GM18520 (cell line): Measurements from ENCODE around the gene ADAMTS13.
"Not testable (repeated sequence)": the region's sequence is repeated elsewhere in the genome, so short reads cannot be mapped to it uniquely, and the experiment has no call there.

Experiments used
- ATAC-seq: cut with Tn5 transposase; IDR thresholded peaks from one replicate; pipeline ENCODE4 v1.9.1; 2021; ENCODE audit not compliant: unreplicated experiment

Gene ADAMTS13

DNA sequence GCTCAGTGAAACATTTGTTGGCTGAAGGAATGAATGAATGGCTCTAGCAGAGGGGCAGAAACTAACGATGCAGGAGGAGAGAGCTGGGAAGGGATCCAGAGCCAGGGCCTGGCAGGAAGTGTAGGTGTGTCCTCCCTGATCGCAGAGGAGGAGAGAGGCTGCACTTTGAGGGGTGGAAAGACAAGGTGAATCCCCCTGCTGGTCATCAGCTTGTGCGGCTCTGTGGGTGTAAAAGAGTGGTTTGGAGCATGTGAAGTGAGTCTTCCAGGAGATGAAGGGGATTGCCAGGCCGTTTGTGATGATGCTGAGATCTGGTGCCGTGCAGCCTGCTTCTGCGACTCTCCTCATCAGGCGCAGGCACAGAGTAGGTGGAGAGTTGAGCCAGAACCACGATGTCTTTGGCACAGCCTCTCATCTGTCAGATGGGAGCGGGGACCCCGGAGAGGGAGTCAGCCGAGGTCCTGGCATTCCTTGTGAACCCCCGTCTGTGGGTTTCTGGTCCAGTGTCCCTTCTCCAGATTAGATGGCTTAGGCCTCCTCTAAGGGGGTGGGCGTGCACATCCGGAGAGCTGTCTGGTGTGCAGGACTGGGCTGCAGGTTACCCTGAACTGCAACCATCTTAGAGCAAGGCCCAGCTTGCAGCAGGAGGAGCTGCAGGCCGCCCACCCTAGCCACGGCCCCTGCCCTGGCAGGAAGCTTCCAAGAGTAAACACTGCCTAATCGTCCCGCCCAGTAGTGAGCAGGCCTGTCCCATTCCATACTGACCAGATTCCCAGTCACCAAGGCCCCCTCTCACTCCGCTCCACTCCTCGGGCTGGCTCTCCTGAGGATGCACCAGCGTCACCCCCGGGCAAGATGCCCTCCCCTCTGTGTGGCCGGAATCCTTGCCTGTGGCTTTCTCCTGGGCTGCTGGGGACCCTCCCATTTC lies at the start of gene ADAMTS13:
ADAMTS13 (plus strand) TSS at position 753 of the 928 bp plus-strand sequence; CDS start at position 830, 77 bp downstream.
- peak; percentile 28 for ATAC-seq

GRCh38 chr9:133374612-133375115 lies 47.5 kb upstream of the ADAMTS13 start:
- no peak for ATAC-seq

GRCh38 chr9:133375116-133375723 lies 46.9 kb upstream of the ADAMTS13 start:
- ATAC-seq = no peak

- ATAC-seq = peak; percentile 89
These were observed 46.2 kb upstream of the ADAMTS13 start, which contains the start of the genes STKLD1 and SURF4 for GRCh38 chr9:133375724-133376654. STKLD1 (plus strand) TSS chr9:133376366; CDS start chr9:133376474, 108 bp downstream. SURF4 (minus strand) TSS chr9:133376060; CDS start chr9:133375969, 91 bp downstream.

DNA sequence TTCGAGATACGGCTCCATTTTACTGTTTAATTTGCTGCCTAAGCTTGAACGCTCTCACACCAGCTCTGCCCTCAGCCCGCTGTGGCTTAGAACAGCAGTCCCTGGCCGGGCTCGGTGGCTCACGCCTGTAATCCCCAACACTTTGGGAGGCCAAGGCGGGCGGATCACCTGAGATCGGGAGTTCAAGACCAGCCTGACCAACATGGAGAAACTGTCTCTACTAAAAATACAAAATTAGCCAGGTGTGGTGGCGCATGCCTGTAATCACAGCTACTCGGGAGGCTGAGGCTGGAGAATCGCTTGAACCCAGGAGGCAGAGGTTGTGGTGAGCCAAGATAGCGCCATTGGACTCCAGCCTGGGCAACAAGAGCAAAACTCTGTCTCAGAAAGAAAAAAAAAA lies 44.9 kb upstream of the ADAMTS13 start:
- ATAC-seq = not testable (repeated sequence)

DNA sequence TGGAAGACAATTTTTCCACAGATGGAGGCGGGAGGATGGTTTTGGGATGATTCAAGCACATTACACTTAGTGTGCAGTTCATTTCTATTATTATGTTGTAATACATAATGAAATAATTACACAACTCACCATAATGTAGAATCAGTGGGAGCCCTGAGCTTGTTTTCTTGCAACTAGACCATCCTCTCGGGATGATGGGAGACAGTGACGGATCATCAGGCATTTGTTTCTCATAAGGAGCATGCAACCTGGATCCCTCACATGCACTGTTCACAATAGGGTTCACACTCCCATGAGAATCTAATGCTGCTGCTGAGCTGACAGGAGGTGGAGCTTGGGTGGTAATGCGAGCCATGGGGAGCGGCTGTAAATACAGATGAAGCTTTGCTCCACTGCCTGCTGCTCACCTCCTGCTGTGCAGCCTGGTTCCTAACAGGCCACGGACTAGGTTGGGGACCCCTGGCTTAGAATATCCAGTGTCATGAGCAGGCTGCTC lies 44.4 kb upstream of the ADAMTS13 start:
- no peak for ATAC-seq

GRCh38 chr9:133378408-133378962 lies 43.7 kb upstream of the ADAMTS13 start:
- no peak for ATAC-seq

DNA sequence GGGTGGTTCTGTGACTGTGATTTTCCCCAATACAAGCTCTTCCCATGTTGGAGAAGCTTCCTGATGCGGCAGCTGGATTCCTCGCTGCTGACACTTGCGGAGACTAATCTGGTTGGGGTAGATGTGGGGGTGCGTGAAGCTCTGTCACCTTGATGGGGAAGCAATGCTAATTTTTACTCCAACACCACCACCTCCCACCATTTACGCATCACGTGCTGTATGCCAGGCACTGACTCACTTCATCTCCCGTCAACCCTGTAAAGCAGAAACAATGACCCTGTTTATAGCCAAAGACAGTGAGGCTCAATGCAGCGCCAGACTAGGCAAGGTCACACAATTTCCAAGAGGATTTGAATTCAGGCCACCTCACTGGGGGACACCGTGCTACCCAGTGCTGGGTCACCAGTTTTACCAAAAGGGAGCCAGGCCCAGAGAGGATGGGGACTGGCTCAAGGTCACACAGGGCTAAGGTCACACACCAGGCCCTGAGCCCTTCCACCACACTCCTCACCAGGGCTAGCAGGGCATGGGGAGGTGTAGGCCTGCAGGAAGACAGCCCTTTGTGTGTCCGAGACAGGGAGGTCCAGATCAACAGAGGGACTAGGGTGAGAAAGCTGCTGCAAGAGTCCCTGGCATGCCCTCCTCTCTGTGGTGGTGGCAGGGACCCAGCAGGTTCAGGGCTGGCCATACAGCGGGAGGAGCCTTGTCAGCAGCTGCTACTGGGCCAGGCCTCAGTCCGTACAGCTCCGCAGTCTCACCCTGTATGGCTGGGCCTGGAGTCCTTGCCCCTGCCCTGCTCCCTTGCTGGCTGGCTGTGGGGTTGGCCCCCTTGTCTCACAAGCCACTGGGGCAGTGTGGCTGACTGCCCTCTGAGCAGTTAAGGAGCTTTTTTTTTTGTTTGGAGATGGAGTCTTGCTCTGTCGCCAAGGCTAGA lies 42.7 kb upstream of the ADAMTS13 start:
- ATAC-seq = no peak

DNA sequence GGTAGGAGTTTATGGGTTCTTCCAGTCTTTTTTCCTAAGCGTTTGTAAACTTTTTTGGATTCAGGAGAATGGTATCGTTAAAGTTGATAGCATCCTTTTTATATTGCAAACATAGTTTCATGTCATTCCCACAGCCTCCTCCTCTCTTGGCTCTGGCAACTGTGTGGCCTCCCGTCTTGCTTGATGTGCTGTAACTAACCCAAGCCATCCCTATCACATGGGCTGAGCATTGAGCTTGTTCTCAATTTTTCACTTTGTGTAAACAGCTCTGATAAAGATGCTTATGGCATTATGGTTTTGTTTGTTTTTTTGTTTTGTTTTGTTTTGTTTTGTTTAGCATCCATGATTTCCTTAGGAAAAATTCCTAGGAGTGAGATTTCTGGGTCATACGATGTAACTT lies 41.4 kb upstream of the ADAMTS13 start:
- ATAC-seq = no peak

DNA sequence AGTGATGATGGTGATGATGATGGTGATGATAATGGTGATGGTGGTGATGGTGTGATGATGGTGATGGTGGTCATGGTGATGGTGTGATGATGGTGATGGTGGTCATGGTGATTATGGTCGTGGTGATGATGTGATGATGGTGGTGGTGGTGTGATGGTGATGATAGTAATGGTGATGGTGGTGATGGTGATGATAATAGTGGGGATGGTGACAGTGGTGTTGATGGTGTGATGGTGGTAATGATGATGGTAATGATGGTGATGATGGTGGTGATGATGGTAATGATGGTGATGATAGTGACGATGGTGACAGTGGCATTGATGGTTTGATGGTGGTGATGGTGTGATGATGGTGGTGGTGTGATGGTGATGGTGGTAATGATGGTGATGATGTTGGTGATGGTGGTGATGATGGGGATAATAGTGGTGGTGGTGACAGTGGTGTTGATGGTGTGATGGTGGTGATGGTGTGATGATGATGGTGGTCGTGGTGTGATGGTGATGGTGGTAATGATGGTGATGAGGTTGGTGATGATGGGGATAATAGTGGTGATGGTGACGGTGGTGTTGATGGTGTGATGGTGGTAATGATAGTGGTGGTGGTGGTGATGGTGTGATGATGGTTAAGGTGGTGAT lies 39.5 kb upstream of the ADAMTS13 start:
- ATAC-seq = no peak

DNA sequence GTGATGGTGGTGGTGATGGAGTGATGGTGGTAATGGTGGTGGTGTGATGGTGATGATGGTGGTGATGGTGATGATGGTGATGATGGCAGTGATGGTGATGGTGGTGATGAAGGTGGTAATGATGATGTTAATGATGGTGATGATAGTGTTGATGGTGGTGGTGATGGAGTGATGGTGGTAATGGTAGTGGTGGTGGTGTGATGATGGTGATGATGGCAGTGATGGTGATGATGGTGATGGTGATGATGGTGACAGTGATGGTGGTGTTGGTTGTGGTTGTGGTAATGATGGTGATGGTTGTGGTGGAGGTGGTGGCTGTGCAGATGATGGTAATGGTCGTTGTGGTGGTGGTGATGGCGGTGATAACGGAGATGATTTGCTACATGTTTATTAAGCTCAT lies 38.7 kb upstream of the ADAMTS13 start:
- no peak for ATAC-seq

DNA sequence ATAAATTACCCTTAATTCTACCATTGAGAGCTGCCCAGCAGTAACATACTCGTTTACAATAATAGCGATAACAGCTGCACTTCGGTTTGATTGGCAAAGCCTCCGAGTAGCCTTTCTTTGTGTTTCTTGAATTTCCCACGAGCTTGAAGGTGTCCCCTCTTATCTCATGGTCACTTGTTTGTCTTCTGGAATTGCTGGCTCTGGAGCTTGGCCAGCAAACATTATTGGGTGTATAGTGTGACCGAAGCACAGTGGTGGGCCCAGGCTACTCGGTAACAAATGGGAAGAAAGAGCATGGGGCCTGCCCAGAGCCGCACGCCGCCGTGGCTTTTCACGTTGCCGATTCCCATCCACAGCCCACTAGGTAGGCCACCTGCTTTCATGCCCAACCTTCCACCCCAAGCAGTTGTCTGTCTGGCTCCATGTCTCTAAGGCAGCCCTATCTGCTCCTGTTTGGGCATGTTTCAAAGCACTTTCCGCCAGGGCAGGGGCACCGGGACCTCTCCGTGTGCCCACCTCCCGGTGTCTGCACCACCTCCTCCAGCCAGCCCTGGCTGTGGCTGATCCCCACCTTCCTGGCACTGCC lies 37.3 kb upstream of the ADAMTS13 start:
- no peak for ATAC-seq

DNA sequence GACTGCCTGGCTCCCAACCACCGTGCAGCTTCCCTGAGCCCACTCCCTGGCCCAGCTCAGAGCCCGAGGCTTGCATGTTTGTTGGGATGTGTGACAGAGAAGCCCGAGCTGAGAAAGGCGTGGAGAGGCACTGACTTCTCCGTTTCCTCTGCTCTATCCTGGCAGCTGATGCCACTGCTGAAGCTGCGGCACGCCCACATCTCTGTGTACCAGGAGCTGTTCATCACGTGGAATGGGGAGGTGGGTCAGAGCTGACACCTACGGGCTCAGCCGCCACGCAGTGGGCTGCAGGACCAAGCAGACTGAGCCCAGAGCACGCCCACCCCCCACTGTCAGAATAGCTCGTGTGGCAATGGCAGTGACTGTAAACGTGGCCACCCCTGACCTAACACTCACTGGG lies 36.7 kb upstream of the ADAMTS13 start:
- ATAC-seq = no peak

DNA sequence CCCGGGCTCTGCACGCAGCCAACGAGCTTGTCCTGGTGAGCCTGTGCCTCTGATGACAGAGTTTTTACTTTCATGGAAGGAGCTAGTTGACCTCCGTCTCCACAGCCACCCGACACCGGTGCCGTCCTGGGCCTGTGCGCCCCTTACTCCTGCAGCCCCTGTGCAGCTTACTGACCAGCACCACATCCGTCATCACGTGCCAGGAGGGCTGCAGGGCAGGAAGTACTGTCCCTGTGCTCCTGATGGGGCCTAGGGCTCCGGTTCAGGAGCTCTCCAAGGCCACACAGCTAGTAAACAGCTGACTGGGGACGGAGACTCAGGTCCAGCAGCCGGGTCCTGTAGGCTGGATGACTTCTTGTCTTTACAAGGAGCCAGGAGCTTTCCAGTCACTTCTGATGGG lies 35.8 kb upstream of the ADAMTS13 start:
- no peak for ATAC-seq

GRCh38 chr9:133387680-133388079 lies 34.5 kb upstream of the ADAMTS13 start:
- ATAC-seq = no peak

DNA sequence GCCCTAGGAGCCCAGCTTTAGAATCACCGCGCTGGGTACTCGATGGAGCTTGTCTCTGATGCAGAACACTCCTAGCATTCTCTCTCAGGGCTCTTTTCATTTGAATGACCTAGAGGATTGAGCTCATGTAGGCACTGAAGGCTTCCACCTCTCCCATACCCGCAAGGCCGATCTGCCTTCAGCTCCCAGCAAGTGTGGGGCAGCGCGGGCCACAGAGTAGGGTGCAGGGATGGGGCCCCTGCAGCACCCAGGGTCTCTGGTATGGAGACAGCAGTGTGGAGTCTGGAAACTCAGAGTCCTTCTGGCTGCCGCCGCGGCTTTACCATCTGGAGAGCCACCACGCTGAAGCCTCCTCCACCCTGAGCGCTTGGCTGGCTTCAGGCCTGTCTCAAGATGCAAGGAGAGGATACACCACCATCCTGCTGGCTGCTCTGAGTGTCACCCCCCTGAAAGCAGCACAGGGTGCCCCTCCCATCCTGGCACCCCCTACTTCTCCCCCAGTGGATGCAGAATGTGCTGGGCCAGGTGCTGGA lies 33.1 kb upstream of the ADAMTS13 start:
- ATAC-seq = no peak

GRCh38 chr9:133389562-133389961 lies 32.6 kb upstream of the ADAMTS13 start:
- ATAC-seq = no peak

GRCh38 chr9:133390713-133391112 lies 31.5 kb upstream of the ADAMTS13 start:
- no peak for ATAC-seq
